Mesodermal cell (in vitro differentiated cells): Measurements from ENCODE around the gene ANKRD13D.
"Not testable (repeated sequence)": the region's sequence is repeated elsewhere in the genome, so short reads cannot be mapped to it uniquely, and the experiment has no call there.

Experiments used
- H3K27ac ChIP-seq: 2 replicates; pipeline ENCODE4 v1.7.0; 2013; ENCODE audit warnings: mild to moderate bottlenecking, low read depth, low read length, moderate library complexity; ENCODE audit not compliant: severe bottlenecking
- H3K36me3 ChIP-seq: 2 replicates; pipeline ENCODE4 v1.7.1; 2013; ENCODE audit warnings: mild to moderate bottlenecking, low read length, moderate library complexity; ENCODE audit not compliant: control insufficient read depth, insufficient read depth
- H3K4me1 ChIP-seq: one replicate; pipeline ENCODE4 v1.7.1; 2013; ENCODE audit warnings: mild to moderate bottlenecking, low read length; ENCODE audit not compliant: insufficient read depth, control insufficient read depth, poor library complexity, severe bottlenecking
- H3K4me3 ChIP-seq: 2 replicates; pipeline ENCODE4 v1.7.0; 2013; ENCODE audit warnings: low read length, control low read depth, mild to moderate bottlenecking; ENCODE audit not compliant: insufficient read depth, poor library complexity, severe bottlenecking; ENCODE audit errors: extremely low read depth
- H3K9me3 ChIP-seq: 2 replicates; pipeline ENCODE4 v1.7.1; 2013; ENCODE audit warnings: mild to moderate bottlenecking, low read length, moderate library complexity; ENCODE audit not compliant: control insufficient read depth
- WGBS, 2 experiments: methylation state at CpG; one replicate each; pipeline ENCODE4 v1.1.5; 2013; ENCODE audit warnings: missing lambda C conversion rate in 2 of 2; ENCODE audit not compliant: insufficient coverage in 2 of 2; 5-methylcytosine and 5-hydroxymethylcytosine counted together

Gene ANKRD13D

GRCh38 chr11:67317205-67317887 is 28.2 kb downstream of the ANKRD13D start:
- 0 to 1% methylated on average over 42 to 54 of the region's 55 CpGs for WGBS, 2 experiments
- Histone ChIP-seq H3K9me3 (no peaks in the 10 kb centered on the region), H3K27ac (peak overlapping the region; percentile 71), H3K4me3 (peak overlapping the region; percentile 67), H3K4me1 (peaks cover 3% of the 10 kb centered on the region), H3K36me3 (no peaks in the 10 kb centered on the region)

- WGBS, 2 experiments: 3 to 4% methylated on average over 45 to 51 of the region's 53 CpGs
- H3K27ac ChIP-seq: no peak overlapping the region
- H3K36me3 ChIP-seq: no peaks in the 10 kb centered on the region
- H3K4me1 ChIP-seq: peaks cover 3% of the 10 kb centered on the region
- H3K4me3 ChIP-seq: peak overlapping the region; percentile 67
- no peaks in the 10 kb centered on the region for H3K9me3 ChIP-seq
Observed at GRCh38 chr11:67317888-67318555, 28.9 kb downstream of the ANKRD13D start.

GRCh38 chr11:67318876-67319275 is 29.8 kb downstream of the ANKRD13D start:
- 84 to 90% methylated on average over 12 of the region's 12 CpGs for WGBS, 2 experiments
- H3K27ac ChIP-seq, H3K4me1 ChIP-seq, H3K36me3 ChIP-seq, H3K4me3 ChIP-seq, H3K9me3 ChIP-seq: not testable (repeated sequence)

GRCh38 chr11:67320011-67320410 is 30.9 kb downstream of the ANKRD13D start:
- Histone ChIP-seq H3K27ac (no peak overlapping the region), H3K9me3 (no peaks in the 10 kb centered on the region), H3K36me3 (no peaks in the 10 kb centered on the region), H3K4me1 (peaks cover 3% of the 10 kb centered on the region), H3K4me3 (no peak overlapping the region)
- WGBS, 2 experiments: 71 to 92% methylated on average over 1 to 3 of the region's 3 CpGs

GRCh38 chr11:67320691-67321090 is 31.6 kb downstream of the ANKRD13D start:
- Histone ChIP-seq H3K9me3 (no peaks in the 10 kb centered on the region), H3K36me3 (no peaks in the 10 kb centered on the region), H3K4me3 (no peak overlapping the region), H3K4me1 (peaks cover 3% of the 10 kb centered on the region), H3K27ac (no peak overlapping the region)
- WGBS, 2 experiments: 83 to 85% methylated on average over 2 of the region's 2 CpGs

- Histone ChIP-seq H3K36me3 (no peaks in the 10 kb centered on the region), H3K27ac (no peak overlapping the region), H3K9me3 (no peaks in the 10 kb centered on the region), H3K4me3 (no peak overlapping the region), H3K4me1 (peaks cover 3% of the 10 kb centered on the region)
- WGBS, 2 experiments: 92 to 98% methylated on average over 2 to 4 of the region's 6 CpGs
Observed at GRCh38 chr11:67321313-67321871, 32.3 kb downstream of the ANKRD13D start.

GRCh38 chr11:67322049-67322448 is 32.9 kb downstream of the ANKRD13D start:
- Histone ChIP-seq H3K27ac (no peak overlapping the region), H3K4me3 (no peak overlapping the region), H3K9me3 (no peaks in the 10 kb centered on the region), H3K4me1 (peaks cover 3% of the 10 kb centered on the region), H3K36me3 (no peaks in the 10 kb centered on the region)
- WGBS, 2 experiments: 87 to 100% methylated on average over 2 of the region's 3 CpGs

- no peaks in the 10 kb centered on the region for H3K36me3 ChIP-seq
- no peaks in the 10 kb centered on the region for H3K9me3 ChIP-seq
- 90 to 96% methylated on average over 7 of the region's 7 CpGs for WGBS, 2 experiments
- H3K4me3 ChIP-seq: no peak overlapping the region
- peaks cover under 1% of the 10 kb centered on the region for H3K4me1 ChIP-seq
- no peak overlapping the region for H3K27ac ChIP-seq
Observed at GRCh38 chr11:67323526-67323925, 34.4 kb downstream of the ANKRD13D start.

GRCh38 chr11:67332081-67332691 is 43.1 kb downstream of the ANKRD13D start:
- Histone ChIP-seq H3K4me1 (peaks cover 10% of the 10 kb centered on the region), H3K36me3 (no peaks in the 10 kb centered on the region), H3K9me3 (no peaks in the 10 kb centered on the region), H3K4me3 (no peak overlapping the region), H3K27ac (no peak overlapping the region)
- 86 to 94% methylated on average over 5 to 6 of the region's 6 CpGs for WGBS, 2 experiments

- 57% methylated on average over 1 of the region's 3 CpGs; no CpG with 5 or more reads in 1 of the 2 experiments for WGBS, 2 experiments
- H3K4me1 ChIP-seq: peaks cover 7% of the 10 kb centered on the region
- H3K36me3 ChIP-seq: no peaks in the 10 kb centered on the region
- H3K27ac ChIP-seq: no peak overlapping the region
- no peak overlapping the region for H3K4me3 ChIP-seq
- peaks cover 3% of the 10 kb centered on the region for H3K9me3 ChIP-seq
Observed at GRCh38 chr11:67337257-67337656, 48.2 kb downstream of the ANKRD13D start.
